Measurements from ENCODE around the gene DYSF. TPM values are rescaled to one million over a fixed set of nuclear protein-coding genes. Genes with fewer than 3 reads are reported as not detected.

DYSF gene
- polyA plus RNA-seq, 1 donor (not counting 4 experiments of a cell fraction or from before 2014, with no cell fraction given) = 8.2 TPM

GRCh38 chr2:71613403-71613952 lies 160.1 kb downstream of the DYSF start:
- DNase-seq (ENCODE audit: low read depth, low spot score) (no peak), FAIRE-seq (no peak)
- no peak overlapping the region for H2AFZ ChIP-seq (ENCODE audit: control insufficient read depth, low read length)
- H3K27ac ChIP-seq (ENCODE audit: control insufficient read depth, insufficient read depth, low read length) = no peak overlapping the region
- no peaks in the 10 kb centered on the region for H3K9me1 ChIP-seq (ENCODE audit: control insufficient read depth, extremely low read depth, insufficient read depth, low read length)
- H3K4me3 ChIP-seq (ENCODE audit: control insufficient read depth in 2 of 3, extremely low read depth in 1 of 3, insufficient read depth in 2 of 3, low read depth in 1 of 3, low read length in 3 of 3) = no peak overlapping the region
- dilution Hi-C loops (cut with MboI; ENCODE audit: extremely low pct_ligation_motif_present, low sequenced_read_pairs) = no loop called here
- no peaks in the 10 kb centered on the region for H3K79me2 ChIP-seq (ENCODE audit: control insufficient read depth, insufficient read depth, low read length)
- H3K36me3 ChIP-seq (ENCODE audit: control insufficient read depth in 2 of 2, extremely low read depth in 1 of 2, insufficient read depth in 2 of 2, low read length in 2 of 2) = no peaks in the 10 kb centered on the region
- no peaks in the 10 kb centered on the region for H3K4me1 ChIP-seq (ENCODE audit: control insufficient read depth, extremely low read depth, insufficient read depth, low read length)
- H3K4me2 ChIP-seq (ENCODE audit: control insufficient read depth, extremely low read depth, insufficient read depth, low read depth, low read length) = no peak overlapping the region
- no peaks in the 10 kb centered on the region for H3K27me3 ChIP-seq (ENCODE audit: control insufficient read depth, extremely low read depth, insufficient read depth, low read length)
- TF ChIP-seq EZH2 (IDR thresholded peaks at IDR 0.05; ENCODE audit: low read length) (no peak), CTCF (optimal IDR thresholded peaks at IDR 0.05 in 1 of 3, IDR thresholded peaks at IDR 0.05 in 1 of 3, conservative IDR thresholded peaks at IDR 0.05 in 1 of 3; ENCODE audit: extremely low read depth in 1 of 3, insufficient read depth in 2 of 3, low read length in 3 of 3) (no peak)
- no peaks in the 10 kb centered on the region for H4K20me1 ChIP-seq (ENCODE audit: control insufficient read depth, extremely low read depth, insufficient read depth, low read length)
- no peaks in the 10 kb centered on the region for H3K9me3 ChIP-seq (ENCODE audit: control insufficient read depth, low read depth, low read length)
- no peak overlapping the region for H3K9ac ChIP-seq (ENCODE audit: control insufficient read depth, extremely low read depth, insufficient read depth, low read length)

- H2AFZ ChIP-seq (ENCODE audit: control insufficient read depth, low read length) = no peak overlapping the region
- no peaks in the 10 kb centered on the region for H3K9me3 ChIP-seq (ENCODE audit: control insufficient read depth, low read depth, low read length)
- H3K9me1 ChIP-seq (ENCODE audit: control insufficient read depth, extremely low read depth, insufficient read depth, low read length) = no peaks in the 10 kb centered on the region
- no peaks in the 10 kb centered on the region for H3K79me2 ChIP-seq (ENCODE audit: control insufficient read depth, insufficient read depth, low read length)
- no peak overlapping the region for H3K4me3 ChIP-seq (ENCODE audit: control insufficient read depth in 2 of 3, extremely low read depth in 1 of 3, insufficient read depth in 2 of 3, low read depth in 1 of 3, low read length in 3 of 3)
- no peak overlapping the region for H3K4me2 ChIP-seq (ENCODE audit: control insufficient read depth, extremely low read depth, insufficient read depth, low read depth, low read length)
- peaks cover 4% of the 10 kb centered on the region for H3K27me3 ChIP-seq (ENCODE audit: control insufficient read depth, extremely low read depth, insufficient read depth, low read length)
- H3K36me3 ChIP-seq (ENCODE audit: control insufficient read depth in 2 of 2, extremely low read depth in 1 of 2, insufficient read depth in 2 of 2, low read length in 2 of 2) = no peaks in the 10 kb centered on the region
- no peak for FAIRE-seq
- dilution Hi-C loops (cut with MboI; ENCODE audit: extremely low pct_ligation_motif_present, low sequenced_read_pairs) = no loop called here
- H3K4me1 ChIP-seq (ENCODE audit: control insufficient read depth, extremely low read depth, insufficient read depth, low read length) = no peaks in the 10 kb centered on the region
- H3K27ac ChIP-seq (ENCODE audit: control insufficient read depth, insufficient read depth, low read length) = no peak overlapping the region
- H3K9ac ChIP-seq (ENCODE audit: control insufficient read depth, extremely low read depth, insufficient read depth, low read length) = no peak overlapping the region
- no peaks in the 10 kb centered on the region for H4K20me1 ChIP-seq (ENCODE audit: control insufficient read depth, extremely low read depth, insufficient read depth, low read length)
- no peak for DNase-seq (ENCODE audit: low read depth, low spot score)
- TF ChIP-seq EZH2 (IDR thresholded peaks at IDR 0.05; ENCODE audit: low read length) (no peak), CTCF (optimal IDR thresholded peaks at IDR 0.05 in 1 of 3, IDR thresholded peaks at IDR 0.05 in 1 of 3, conservative IDR thresholded peaks at IDR 0.05 in 1 of 3; ENCODE audit: extremely low read depth in 1 of 3, insufficient read depth in 2 of 3, low read length in 3 of 3) (no peak)
These were observed 160.9 kb downstream of the DYSF start for GRCh38 chr2:71613953-71614925.

Measured in keratinocyte (primary cell).